Limb (tissue), 2 donors: Measurements from ENCODE around the gene PHF2.

Source experiments
- DNase-seq, 2 donors: peaks; one replicate each; pipeline ENCODE4 v3.0.0-alpha.2; 2016; ENCODE audit errors: extremely low spot score in 2 of 2

Gene PHF2

GRCh38 chr9:93630806-93631411, 54.5 kb downstream of the PHF2 start:
- no peak for DNase-seq

DNA sequence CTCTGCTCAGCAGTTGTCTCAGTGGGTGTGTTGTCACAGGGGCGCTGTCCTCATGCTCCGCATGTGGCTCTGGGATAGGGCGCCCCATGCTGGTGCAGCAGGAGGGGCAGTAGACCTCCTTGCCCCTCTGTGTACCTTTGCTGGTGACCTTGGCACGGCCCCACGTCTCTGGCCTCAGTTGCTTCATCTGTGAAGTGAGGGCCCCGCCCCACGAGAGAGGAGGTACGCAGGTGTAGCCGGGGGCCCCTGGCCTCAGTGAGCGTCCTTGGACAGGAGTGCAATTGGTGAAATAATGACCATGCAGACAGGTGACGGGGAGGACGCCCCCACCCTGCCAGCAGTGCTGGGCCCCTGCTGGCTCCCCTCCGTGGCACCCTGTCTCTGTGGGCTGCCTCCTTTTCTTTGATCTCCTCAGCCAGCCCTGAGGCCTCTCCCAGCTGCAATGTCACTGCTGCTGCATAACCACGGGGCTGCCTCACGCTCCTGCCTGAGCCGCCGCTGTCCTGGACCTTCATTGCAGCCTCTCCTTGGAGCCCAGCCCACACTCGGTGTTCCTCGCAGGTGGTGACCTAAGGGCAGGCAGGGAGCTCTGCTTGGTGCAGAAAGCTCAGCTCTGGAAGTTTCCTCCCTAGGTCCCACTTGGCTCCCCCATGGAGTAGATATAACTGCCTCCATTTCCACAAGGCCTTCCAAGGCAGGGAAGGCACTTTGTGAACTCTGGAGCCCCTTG, 57.3 kb downstream of the PHF2 start:
- no peak for DNase-seq

DNA sequence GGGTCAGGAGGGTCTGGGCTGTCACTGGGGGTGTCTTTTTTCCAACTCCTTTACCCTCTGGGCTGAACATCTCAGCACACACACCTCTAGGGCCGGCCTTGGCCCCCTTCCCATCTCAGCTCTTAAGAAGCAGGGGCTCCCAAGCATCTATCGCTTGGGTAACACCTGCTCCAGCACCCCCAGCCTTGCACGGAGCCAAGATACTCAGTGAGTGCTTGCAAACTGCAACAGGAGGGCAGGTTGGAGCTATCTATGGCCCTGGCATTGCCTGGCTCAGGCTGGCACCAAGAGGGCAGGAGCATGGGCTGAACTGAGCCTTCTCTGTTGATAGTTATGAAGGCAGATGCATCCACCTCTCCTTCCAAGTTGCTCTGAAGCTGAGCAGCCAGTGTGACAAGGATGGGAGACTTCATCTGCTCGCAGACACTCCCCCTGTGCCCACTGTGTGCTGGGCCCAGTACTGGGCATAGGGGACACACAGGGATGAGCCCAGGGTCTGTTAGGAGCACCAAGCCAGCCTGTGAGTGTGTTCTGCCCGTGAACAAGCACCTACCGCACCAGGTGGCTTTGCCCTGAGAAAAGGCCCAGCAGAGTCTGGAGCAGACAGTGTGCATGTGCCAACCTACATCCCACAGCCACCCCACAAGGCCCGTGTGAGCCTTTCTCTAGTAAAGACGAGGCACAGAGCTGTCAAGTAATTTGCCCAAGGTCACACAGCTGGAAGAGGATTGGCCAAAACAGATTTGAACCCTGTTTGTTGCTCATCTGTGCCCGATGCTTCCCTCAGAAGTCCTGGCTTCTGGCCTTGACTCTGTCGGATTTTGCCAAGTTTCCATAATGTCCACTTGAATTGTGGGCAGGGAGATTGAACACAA, 58.2 kb downstream of the PHF2 start:
- no peak for DNase-seq

GRCh38 chr9:93635186-93636107, 59.1 kb downstream of the PHF2 start:
- no peak for DNase-seq

DNA sequence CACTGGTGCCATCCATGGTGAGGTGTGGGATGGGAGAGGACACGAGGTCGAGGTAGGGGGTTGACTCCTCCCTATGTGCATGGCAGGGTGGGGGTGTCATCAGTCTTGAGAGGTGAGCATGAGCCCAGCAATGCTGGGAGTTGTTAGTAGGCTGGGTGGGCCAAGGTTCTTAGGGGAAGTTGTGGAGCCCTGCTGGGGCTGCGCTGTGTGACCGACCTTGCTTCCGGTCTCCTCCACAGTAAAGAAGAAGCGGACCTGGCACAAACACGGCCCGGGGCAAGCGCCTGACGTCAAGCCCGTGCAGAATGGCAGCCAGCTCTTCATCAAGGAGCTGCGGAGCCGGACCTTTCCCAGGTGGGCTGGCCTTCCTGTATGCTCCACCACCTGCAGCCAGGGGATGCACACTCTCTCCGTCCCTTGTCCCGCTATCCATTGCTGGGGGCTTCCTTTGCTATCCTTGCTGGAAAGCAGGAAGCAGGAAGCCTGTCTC, 59.8 kb downstream of the PHF2 start:
- DNase-seq, result no peak

GRCh38 chr9:93636667-93637066, 60.3 kb downstream of the PHF2 start:
- no peak for DNase-seq

DNA sequence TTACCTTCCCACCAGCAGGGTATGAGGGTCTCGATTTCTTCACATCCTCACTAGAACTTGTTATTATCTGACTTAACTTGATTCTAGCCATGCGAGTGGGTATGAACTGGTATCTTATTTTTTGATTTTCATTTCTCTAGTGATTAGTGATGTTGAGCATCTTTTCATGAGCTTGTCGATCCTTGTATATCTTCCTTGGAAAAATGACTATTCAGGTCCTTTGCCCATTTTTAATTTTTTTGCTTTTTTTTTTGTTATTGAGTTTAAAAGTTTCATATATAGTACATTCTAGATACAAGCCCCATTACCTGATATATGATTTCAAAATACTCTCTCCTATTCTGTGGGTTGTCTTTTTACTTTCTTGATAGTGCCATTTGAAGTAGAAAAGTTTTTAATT, 61.5 kb downstream of the PHF2 start:
- DNase-seq, result no peak

DNA sequence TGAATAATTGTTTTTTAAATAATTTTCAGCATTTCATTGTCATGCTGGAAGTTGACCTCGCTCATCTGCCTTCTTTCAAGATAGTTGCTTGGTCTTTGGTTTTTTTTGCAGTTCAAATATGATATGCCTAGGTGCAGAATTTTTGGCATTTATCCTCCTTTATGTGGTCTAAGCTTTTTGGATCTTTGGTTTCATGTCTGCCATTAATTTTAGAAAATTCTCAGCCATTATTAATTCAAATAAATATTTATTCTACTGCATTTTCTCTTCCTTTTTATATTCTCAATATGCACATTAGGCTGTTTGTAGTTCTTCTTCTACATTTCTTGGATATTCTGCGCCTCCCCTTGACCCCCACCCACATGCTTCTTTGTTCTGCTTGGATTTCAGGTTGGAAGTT, 63.6 kb downstream of the PHF2 start:
- DNase-seq, result no peak

DNA sequence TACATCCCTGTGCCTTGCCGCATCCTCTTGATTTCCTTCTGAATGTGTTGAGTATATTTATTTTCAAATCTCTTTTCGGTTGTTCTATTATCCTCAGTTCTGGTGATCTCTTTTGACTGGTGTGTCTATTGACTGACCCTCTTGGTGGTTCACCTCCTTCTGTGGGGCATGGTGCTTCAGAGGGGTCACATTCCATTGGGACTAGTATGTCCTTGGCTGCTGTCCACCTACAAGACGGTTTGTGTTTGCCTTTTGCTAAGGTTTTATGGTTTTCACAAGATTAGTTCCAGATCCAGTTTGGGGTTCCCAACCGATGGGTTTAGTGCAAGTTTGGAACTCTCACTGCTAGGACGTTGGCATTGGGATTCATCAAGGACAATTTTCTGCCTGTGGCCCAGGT, 66.6 kb downstream of the PHF2 start:
- DNase-seq, result no peak

- peak; percentile 30 to 49 for DNase-seq
Measured at GRCh38 chr9:93644397-93645088, 68.2 kb downstream of the PHF2 start.

- peak in 1 of 2 donors; percentile 18 for DNase-seq
Measured at GRCh38 chr9:93645149-93645889, 68.9 kb downstream of the PHF2 start.

- peak in 1 of 2 donors; percentile 11 for DNase-seq
Measured at GRCh38 chr9:93645921-93646639, 69.7 kb downstream of the PHF2 start.

- peak in 1 of 2 donors; percentile 21 for DNase-seq
Measured at GRCh38 chr9:93646640-93647178, 70.3 kb downstream of the PHF2 start.

- DNase-seq, result peak in 1 of 2 donors; percentile 11
Measured at GRCh38 chr9:93648181-93648580, 71.8 kb downstream of the PHF2 start.

GRCh38 chr9:93648836-93649235, 72.5 kb downstream of the PHF2 start:
- peak in 1 of 2 donors; percentile 18 for DNase-seq

- peak in 1 of 2 donors; percentile 14 for DNase-seq
Measured at GRCh38 chr9:93649610-93650261, 73.4 kb downstream of the PHF2 start.

GRCh38 chr9:93650448-93650847, 74.1 kb downstream of the PHF2 start:
- DNase-seq, result no peak

DNA sequence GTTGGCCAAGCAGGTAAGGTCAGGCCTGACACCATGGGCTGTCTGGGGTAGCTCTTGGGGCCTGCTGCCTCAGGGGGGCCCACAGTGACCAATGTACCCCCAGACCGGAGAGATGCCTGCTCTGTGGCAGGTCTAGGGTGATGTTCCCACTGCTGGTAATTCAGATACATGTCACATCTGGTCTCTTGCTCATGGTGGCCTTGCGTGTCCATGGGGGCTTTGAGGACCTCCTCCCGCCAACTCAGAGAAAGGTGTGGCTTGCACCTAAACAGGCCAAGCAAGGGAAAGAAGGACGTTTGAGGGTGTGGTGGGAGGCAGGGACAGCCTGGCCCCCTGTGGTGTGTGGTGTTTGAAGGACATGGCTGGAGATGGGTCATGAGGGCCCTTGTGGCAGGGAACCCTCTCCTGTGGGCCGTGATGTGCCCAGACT, 75.2 kb downstream of the PHF2 start:
- peak in 1 of 2 donors; percentile 11 for DNase-seq
